GM12878 (cell line): Measurements from ENCODE around the gene GGACT. TPM values are rescaled to one million over a fixed set of nuclear protein-coding genes. Genes with fewer than 3 reads are reported as not detected.

Experiments
- ATAC-seq: fragments of 200-7000 bp; cut with Tn5 transposase; 3 replicates; pipeline ENCODE4 v1.9.1; 2020; ENCODE audit warnings: mild to moderate bottlenecking, moderate library complexity
- BruUV-seq: library from RNA; stranded (reverse); fragments of 400-500 nt; replicated peaks from 2 replicates; lab custom pipeline; 2021; lab: Mats Ljungman, UMichigan
- CTCF ChIA-PET: fragments of 300-600 bp; sonication (Branson Sonifier 250); formaldehyde crosslinking; extraction: SDS; loops from one replicate; lab custom pipeline; 2021; ENCODE audit warnings: inconsistent platforms; lab: Yijun Ruan, JAX
- POLR2A ChIA-PET: fragments of 350-600 bp; formaldehyde crosslinking; extraction: SDS; loops from one replicate; lab custom pipeline; 2021; ENCODE audit warnings: inconsistent platforms; lab: Charles Lee
- RAD21 ChIA-PET: fragments of 300-600 bp; sonication (Branson Sonifier 250); formaldehyde crosslinking; loops from one replicate; lab custom pipeline; 2023; ENCODE audit warnings: antibody characterized with exemption; ENCODE audit not compliant: unreplicated experiment; lab: Charles Lee
- SMC1A ChIA-PET: fragments of 300-600 bp; sonication (Branson Sonifier 250); formaldehyde crosslinking; loops from one replicate; lab custom pipeline; 2023; ENCODE audit not compliant: unreplicated experiment, uncharacterized antibody; lab: Charles Lee
- DNase-seq: peaks from one replicate; pipeline ENCODE4 v3.0.0-alpha.2; 2011; ENCODE audit warnings: low read depth, low spot score
- FAIRE-seq: peaks from 3 replicates; lab custom pipeline; 2011; peaks lifted over from hg19 to GRCh38; lab: Jason Lieb, UNC
- H2AFZ ChIP-seq: 2 replicates; pipeline ENCODE4 v1.6.0; 2011; ENCODE audit warnings: low read depth, low read length, control low read depth; ENCODE audit not compliant: control insufficient read depth
- H3K27ac ChIP-seq: 2 replicates; pipeline ENCODE4 v1.5.1; 2011; ENCODE audit warnings: control low read depth; ENCODE audit not compliant: control insufficient read depth, insufficient read depth
- H3K27me3 ChIP-seq, 2 experiments: replicated peaks in 1 of 2; 2 replicates each; pipeline versions ENCODE4 v1.6.0 to v1.6.1; 2011; ENCODE audit warnings: low read length in 1 of 2; ENCODE audit not compliant: control insufficient read depth in 2 of 2, insufficient read depth in 2 of 2
- H3K36me3 ChIP-seq, 2 experiments: 2 replicates each; pipeline ENCODE4 v1.5.1; 2011; ENCODE audit warnings: low read length in 1 of 2; ENCODE audit not compliant: control insufficient read depth in 2 of 2, insufficient read depth in 2 of 2
- H3K4me1 ChIP-seq: 2 replicates; pipeline ENCODE4 v1.6.1; 2011; ENCODE audit warnings: mild to moderate bottlenecking, low read length, moderate library complexity, mixed read lengths; ENCODE audit not compliant: control insufficient read depth, insufficient read depth
- H3K4me2 ChIP-seq: 2 replicates; pipeline ENCODE4 v1.6.0; 2011; ENCODE audit warnings: control low read depth; ENCODE audit not compliant: control insufficient read depth, insufficient read depth
- H3K4me3 ChIP-seq: fragments of 200-600 bp; sonication (generic); 2 replicates; pipeline ENCODE4 v1.5.1; 2016
- H3K79me2 ChIP-seq: 2 replicates; pipeline ENCODE4 v1.6.0; 2011; ENCODE audit warnings: low read length; ENCODE audit not compliant: control insufficient read depth, insufficient read depth
- H3K9ac ChIP-seq: 2 replicates; pipeline ENCODE4 v1.8.0; 2011; ENCODE audit warnings: low read length, control low read depth, mixed read lengths; ENCODE audit not compliant: control insufficient read depth, insufficient read depth
- H3K9me3 ChIP-seq: replicated peaks from 3 replicates; pipeline ENCODE4 v1.5.1; 2011; ENCODE audit warnings: mild to moderate bottlenecking, low read length; ENCODE audit not compliant: control insufficient read depth, insufficient read depth
- H4K20me1 ChIP-seq: 2 replicates; pipeline ENCODE4 v1.6.0; 2011; ENCODE audit not compliant: control insufficient read depth, insufficient read depth
- CEBPB ChIP-seq, 2 experiments: fragments of 150-350 bp in 1 of 2; IDR thresholded peaks; 2 replicates each; pipeline ENCODE4 v1.6.1; 2012 to 2014; ENCODE audit warnings: low read depth in 2 of 2, low read length in 2 of 2, borderline replicate concordance in 1 of 2, inconsistent platforms in 1 of 2
- DPF2 ChIP-seq: fragments of 450-650 bp; IDR thresholded peaks from 2 replicates; pipeline ENCODE4 v1.6.1; 2017; ENCODE audit warnings: mild to moderate bottlenecking
- EED ChIP-seq: sonication (generic); IDR thresholded peaks from 2 replicates; pipeline ENCODE4 v1.6.1; 2016; ENCODE audit warnings: antibody characterized with exemption, low read depth
- EGR1 ChIP-seq, 2 experiments: IDR thresholded peaks; 1 replicate in 1 of 2; 2 replicates in 1 of 2; pipeline ENCODE4 v1.6.1; 2011 to 2012; ENCODE audit warnings: low read depth in 2 of 2, low read length in 2 of 2, borderline replicate concordance in 1 of 2, mild to moderate bottlenecking in 1 of 2, moderate library complexity in 1 of 2
- ESRRA ChIP-seq: IDR thresholded peaks from 2 replicates; pipeline ENCODE4 v1.6.1; 2012; ENCODE audit warnings: mild to moderate bottlenecking, low read length, improper control_type of control experiment
- FOXM1 ChIP-seq: IDR thresholded peaks from 2 replicates; pipeline ENCODE4 v1.6.1; 2012; ENCODE audit warnings: low read depth, mild to moderate bottlenecking, inconsistent platforms, low read length, moderate library complexity
- PML ChIP-seq: IDR thresholded peaks from 2 replicates; pipeline ENCODE4 v1.6.1; 2012; ENCODE audit warnings: low read length, inconsistent platforms
- POU2F2 ChIP-seq: IDR thresholded peaks from 3 replicates; pipeline ENCODE4 v1.6.1; 2011; ENCODE audit warnings: low read depth, mild to moderate bottlenecking, low read length, borderline replicate concordance
- RELA ChIP-seq: fragments of 450-650 bp; IDR thresholded peaks from 2 replicates; pipeline ENCODE4 v1.8.0; 2014; ENCODE audit warnings: borderline replicate concordance; ENCODE audit not compliant: partially characterized antibody
- SMARCA5 ChIP-seq: fragments of 450-650 bp; IDR thresholded peaks from 2 replicates; pipeline ENCODE4 v1.6.1; 2017; ENCODE audit warnings: mild to moderate bottlenecking
- SMC3 ChIP-seq: IDR thresholded peaks from 2 replicates; pipeline ENCODE4 v1.6.1; 2011; ENCODE audit warnings: low read length, improper control_type of control experiment, borderline replicate concordance
- SUZ12 ChIP-seq: fragments of 200-600 bp; sonication (generic); IDR thresholded peaks from one replicate; pipeline ENCODE4 v1.6.1; 2018; ENCODE audit warnings: antibody characterized with exemption, mild to moderate bottlenecking; ENCODE audit not compliant: unreplicated experiment
- YY1 ChIP-seq: IDR thresholded peaks from 2 replicates; pipeline ENCODE4 v1.6.1; 2011; ENCODE audit warnings: low read depth, mild to moderate bottlenecking, low read length
- WGBS: methylation state at CpG from one replicate; pipeline ENCODE4 v1.1.6; 2016; ENCODE audit warnings: low lambda C conversion rate; ENCODE audit not compliant: insufficient replicate concordance, insufficient coverage; ENCODE audit errors: missing lambda C conversion rate; 5-methylcytosine and 5-hydroxymethylcytosine counted together
- in situ Hi-C: fragments of 300-500 bp; cut with MboI; formaldehyde crosslinking; loops from 9 replicates; pipeline ENCODE4 v1.14.3; 2018; ENCODE audit warnings: mixed read lengths
- intact Hi-C: fragments of 100-400 bp; cut with micrococcal nuclease; formaldehyde crosslinking; loops from one replicate; pipeline ENCODE4 v1.14.2; 2022; ENCODE audit not compliant: unreplicated experiment
- polyA plus RNA-seq, 11 experiments: library from polyadenylated mRNA; depleted of rRNA in 4 of 11; unstranded in 6 of 11; stranded (reverse) in 5 of 11; fragments of >200 nt; fragmentation: Nextera tagmentation in 4 of 11; fragmentation: Illumina TruSeq in 1 of 11; extraction: Ambion mirVana in 4 of 11; extraction: Trizol in 1 of 11; gene quantifications; 1 replicate in 1 of 11; 2 replicates in 10 of 11; pipeline versions ENCODE4 v1.2.1 to v1.2.3, GENCODE V29; 2011 to 2016; ENCODE audit warnings: inconsistent platforms in 2 of 11, missing spikeins in 2 of 11, low read depth in 1 of 11
- total RNA-seq, 4 experiments: library from RNA; depleted of rRNA in 3 of 4; stranded (reverse); fragments of >200 nt in 3 of 4; fragmentation: Illumina TruSeq in 1 of 4; extraction: Trizol in 1 of 4; gene quantifications; 2 replicates each; pipeline versions ENCODE4 v1.2.1 to v1.2.3, GENCODE V29; 2013 to 2021

GGACT gene
- total and polyA plus RNA-seq, 10 of the 15 experiments (the other 5 are each of a cell fraction or from before 2014, with no cell fraction given), result 0.61 to 8.8 (median 4.2) TPM

DNA sequence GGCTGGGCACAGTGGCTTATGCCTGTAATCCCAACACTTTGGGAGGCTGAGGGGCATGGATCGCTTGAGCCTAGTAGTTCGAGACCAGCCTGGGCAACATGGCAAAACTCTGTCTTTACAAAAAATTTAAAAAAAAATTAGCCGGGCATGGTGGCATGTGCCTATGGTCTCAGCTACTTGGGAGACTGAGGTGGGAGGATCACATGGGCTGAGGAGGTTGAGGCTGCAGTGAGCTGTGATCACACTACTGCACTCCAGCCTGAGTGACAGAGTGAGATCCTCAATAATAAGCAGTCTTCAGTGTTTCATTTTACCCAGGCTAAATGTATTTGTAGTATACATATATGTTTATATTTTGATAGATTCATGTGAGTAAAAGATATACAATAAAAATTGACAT, 85.0 kb downstream of the GGACT start:
- intact Hi-C loops, result no loop called here
- no peak for ATAC-seq
- ChIA-PET POLR2A (no interaction called here), CTCF (interaction anchor here (0.8 to 1.2 kb wide), 2 partner anchors 11 to 605 kb away, joined by 3 to 6 read pairs; no protein-coding TSS in a partner anchor)
- WGBS, result 97% methylated on average over 3 of the region's 3 CpGs
- no peaks in the 10 kb centered on the region for H4K20me1 ChIP-seq
- no peak overlapping the region for H2AFZ ChIP-seq
- TF ChIP-seq PML (no peak), POU2F2 (no peak), EED (no peak), FOXM1 (no peak), CEBPB (IDR thresholded peaks at IDR 0.05; ENCODE audit: borderline replicate concordance in 1 of 2, low read depth in 2 of 2, low read length in 2 of 2) (no peak), SMC3 (no peak), ESRRA (no peak), RELA (no peak), EGR1 (IDR thresholded peaks at IDR 0.05; ENCODE audit: borderline replicate concordance in 1 of 2, low read depth in 2 of 2, low read length in 2 of 2) (no peak), SUZ12 (no peak), DPF2 (no peak), YY1 (no peak), SMARCA5 (no peak)
- TF ChIP-seq, all 136 proteins: peak for 0
- no peak overlapping the region for H3K27ac ChIP-seq
- RAD21 ChIA-PET, result no interaction called here
- H3K9ac ChIP-seq, result no peak overlapping the region
- SMC1A ChIA-PET, result interaction anchor here (1.4 kb wide), 1 partner anchor 10 kb away, joined by 3 read pairs; no protein-coding TSS in a partner anchor
- no TSS peak for BruUV-seq
- no peak overlapping the region for H3K4me3 ChIP-seq
- FAIRE-seq, result no peak
- no peaks in the 10 kb centered on the region for H3K27me3 ChIP-seq
- DNase-seq, result no peak
- no peak overlapping the region for H3K4me2 ChIP-seq
- H3K36me3 ChIP-seq, result no peaks in the 10 kb centered on the region
- no peaks in the 10 kb centered on the region for H3K79me2 ChIP-seq
- in situ Hi-C loops, result no loop called here
- no peaks in the 10 kb centered on the region for H3K9me3 ChIP-seq
- peaks cover 11% of the 10 kb centered on the region for H3K4me1 ChIP-seq
